GM18870 (cell line): Measurements from ENCODE around the gene HOXB6.

Source experiments
- ATAC-seq: cut with Tn5 transposase; IDR thresholded peaks from one replicate; pipeline ENCODE4 v1.9.1; 2021; ENCODE audit warnings: moderate library complexity; ENCODE audit not compliant: unreplicated experiment

Gene HOXB6

DNA sequence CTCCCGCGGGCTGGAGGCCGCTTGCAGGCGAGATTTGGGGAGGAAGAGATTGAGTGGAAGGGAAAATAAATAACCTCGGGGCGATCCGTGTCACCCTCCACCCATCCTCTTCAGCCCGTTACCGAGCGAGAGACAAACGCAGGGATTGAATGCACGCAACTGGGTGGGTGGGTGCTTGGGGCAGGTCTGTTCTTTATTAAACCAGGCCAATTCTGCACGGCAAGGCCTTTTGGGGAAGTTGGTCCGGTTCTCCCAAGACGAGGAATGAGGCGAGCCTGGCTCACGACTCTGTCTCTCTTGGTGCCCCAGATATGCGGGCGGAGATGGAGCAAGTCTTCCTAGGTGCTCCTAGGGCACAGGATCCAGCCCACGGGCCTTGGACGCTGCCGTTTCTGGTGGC, 6.4 kb upstream of the HOXB6 start:
- no peak for ATAC-seq

DNA sequence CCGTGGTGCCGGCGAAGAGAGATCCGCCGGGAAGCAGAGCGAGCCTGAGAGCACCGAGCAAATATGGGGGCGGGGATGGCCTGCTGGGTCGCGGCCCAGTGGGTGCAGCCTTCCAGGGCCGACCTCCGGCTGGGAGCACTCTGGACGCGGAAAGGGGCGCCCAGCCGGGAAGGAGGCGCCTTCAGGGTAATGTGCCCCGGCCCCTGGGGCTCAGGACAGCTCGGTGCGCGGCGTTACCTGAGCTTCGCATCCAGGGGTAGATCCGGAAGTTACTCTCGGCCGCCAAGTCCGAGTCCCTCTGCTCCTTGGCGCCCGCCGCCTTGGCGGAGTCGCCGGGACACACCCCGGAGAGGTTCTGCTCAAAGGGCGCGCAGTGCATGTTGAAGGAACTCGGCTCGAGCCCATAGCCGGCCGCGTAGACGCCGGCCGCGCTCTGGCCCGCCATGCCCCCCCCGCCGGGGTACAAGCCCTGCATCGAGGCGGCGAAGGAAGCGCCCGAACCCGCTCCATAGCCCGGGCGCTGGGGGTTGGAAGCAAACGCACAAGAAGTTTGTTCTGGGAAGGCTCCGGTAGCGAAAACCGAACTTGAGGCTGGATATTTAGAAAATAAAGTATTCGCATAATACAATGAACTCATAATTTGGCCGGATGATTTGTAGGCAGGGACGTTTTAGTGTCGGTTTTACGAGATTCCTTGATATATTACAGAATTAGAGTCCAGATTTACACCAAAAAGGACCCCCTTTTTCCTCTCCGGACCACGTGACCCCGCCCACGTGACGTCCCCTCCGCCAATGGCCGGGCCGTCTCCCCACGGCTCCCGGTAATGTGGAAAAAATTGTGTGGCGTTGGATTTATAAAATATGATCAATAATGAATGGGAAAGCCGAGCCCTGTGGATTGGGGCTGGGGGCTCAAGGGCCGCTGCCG, 5.8 kb upstream of the HOXB6 start, which contains the start of gene HOXB7:
Gene HOXB7 (minus strand): TSS at position 736 of the 930 bp plus-strand sequence. CDS start 99 bp downstream, at position 637.
- no peak for ATAC-seq

DNA sequence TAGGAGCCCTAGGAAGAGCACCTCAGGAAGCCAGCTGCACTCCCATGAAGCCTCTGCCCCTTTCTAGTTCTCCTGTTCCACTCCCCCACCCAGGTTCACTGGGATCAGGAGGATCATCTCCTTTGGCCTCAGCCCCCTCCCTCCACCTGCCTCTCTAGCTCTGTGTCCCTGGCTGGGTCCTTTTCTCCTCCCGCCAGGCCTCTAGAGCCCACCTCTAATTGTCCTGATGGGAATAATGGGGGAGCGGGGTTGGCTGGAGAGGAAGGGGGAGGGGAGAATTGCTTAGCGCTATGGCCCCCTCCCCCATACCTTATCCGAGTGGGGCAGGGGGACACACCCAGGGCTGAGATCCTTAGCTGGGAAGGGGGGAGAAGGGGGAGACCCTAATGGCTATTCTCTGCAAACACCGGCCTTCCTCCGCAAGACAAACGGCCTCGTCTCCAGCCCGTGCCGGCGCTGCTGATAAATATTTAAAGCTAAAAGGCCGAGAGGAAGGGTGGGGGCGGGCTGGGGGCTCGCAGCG, 5.0 kb upstream of the HOXB6 start:
- ATAC-seq = no peak

DNA sequence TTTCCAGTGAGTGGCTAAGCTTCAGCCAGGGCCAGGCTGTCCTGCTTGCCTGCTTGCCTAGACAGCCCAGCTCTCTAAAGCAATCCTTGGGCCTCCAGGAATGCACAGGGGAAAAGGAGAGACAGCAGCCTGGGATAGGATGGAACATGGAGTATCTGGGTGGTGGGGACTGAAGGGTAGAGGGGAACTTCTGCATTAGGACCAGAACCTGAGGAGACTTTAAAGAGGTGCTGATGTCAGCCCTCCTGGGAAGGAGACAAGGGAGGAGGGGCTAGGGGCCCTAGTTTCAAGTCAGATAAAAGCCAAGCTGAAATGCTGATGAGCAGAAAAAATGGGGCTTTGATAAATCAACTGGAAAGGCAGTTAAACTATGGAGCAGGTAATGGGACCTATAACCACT, 4.2 kb upstream of the HOXB6 start:
- no peak for ATAC-seq

DNA sequence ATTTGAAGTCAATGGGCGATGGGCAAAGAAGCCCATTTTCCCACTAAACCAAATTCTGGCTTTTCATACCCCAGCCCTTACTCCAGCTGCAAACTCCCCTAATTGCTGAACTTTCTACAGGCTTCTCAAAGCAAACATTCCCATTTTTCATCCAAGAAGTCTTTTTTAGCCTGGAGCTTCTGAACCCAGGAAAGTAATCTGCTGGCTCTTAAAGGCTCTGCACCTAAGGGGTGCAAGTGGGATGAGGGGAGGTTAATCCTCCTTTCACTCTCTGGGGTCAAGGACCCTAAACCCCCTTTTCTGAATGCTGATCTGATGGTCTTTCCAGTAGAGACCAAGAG, 3.7 kb upstream of the HOXB6 start:
- no peak for ATAC-seq

DNA sequence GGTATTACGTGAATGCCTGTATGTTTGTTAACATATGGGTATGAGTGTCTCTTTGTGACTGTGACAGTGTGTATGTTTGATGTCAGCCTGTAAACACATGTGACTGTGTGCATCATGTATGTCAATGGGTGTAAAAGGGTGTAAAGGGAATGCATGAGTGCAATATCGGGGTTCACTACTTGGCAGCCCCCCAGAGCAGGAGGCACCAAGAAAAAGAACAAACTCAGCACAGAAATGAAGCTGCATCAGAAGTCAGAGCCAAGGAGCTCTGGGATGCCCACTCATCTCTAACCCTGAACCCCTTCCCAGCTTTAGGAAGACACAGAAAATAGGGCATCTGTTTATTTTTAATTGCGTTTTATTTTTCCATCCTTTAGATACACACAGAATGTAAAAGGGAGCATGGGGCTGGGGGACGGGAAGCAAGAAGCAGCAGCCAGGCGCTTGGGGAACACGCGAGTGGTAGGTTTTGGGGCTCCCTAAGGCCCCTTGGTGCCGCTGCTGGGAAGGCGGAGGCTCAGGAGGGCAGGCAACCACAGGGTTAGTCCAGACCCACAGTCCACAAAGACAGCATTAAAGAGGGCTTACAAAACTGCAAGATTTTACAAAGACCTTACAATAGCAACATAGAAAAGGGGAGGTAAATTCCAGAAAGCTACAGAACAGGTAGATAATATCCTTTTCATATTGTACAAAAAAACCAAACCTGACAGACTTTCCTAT, 2.3 kb upstream of the HOXB6 start:
- no peak for ATAC-seq

DNA sequence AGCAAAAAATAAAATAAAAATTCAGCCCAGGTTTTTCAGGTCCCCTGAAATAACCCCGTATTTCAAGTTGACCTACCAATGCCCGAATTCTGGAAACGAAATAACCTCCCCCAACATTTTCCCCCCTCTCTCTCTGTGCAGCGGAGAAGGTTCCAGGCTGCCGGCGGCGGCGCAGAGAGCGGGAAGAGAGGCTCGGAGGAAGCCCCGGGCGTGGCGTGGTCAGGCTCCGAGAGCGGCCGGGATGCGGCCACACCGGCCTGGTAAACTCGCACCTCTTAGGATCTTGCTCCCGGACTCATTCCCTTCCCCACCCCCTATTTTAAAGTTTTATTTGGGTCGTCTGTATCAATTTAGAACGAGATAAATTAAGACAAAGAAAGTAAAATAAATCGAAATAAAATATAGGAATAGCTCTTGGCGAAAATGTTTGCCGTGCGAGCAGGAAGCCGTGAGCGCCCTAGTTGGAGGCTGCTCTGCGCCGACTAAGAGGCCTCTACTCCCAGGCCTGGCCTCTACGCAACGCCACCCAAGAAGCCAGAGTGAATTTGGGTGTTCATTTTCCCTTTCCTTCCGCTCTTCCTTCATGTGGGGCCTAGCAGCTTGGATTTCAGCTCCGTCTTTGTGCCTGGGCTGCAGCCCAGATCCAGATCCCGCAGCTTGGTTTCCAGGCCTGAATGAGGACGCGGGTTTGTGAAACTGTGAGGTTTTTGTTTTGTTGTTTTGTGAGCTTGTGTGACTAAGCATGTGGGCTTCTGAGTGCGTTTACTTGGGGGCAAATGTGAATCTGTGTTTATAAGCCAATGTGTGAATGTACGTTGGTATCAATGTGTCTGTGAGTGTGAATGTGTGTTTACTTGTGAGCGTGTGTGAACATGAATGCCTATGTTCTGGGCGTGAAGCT, 1.5 kb upstream of the HOXB6 start:
- no peak for ATAC-seq

DNA sequence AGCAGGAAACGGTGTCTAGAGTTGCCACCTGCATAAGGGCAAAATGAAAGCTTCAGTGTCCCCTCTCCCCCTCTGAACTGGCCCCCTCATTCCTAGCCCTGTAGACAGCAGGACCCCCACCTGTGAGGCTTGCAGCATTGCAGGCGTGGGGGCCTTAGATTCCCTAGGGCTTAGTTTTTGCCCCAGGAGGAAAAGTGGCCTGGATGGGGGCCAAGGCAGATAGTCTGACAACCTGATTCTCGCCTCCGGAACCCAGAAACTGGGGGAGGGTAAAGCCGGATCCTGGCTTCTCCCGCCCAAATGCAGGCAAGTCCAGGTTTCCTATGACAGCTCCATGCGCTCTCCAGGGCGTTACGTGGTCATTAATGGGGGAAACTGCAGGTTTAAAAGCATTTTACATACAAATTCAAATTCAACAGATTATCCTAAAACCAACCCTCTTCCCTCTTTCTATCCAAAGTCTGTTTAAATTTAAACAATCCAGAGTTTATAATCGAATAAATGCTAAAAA, 678 bp upstream of the HOXB6 start:
- no peak for ATAC-seq

DNA sequence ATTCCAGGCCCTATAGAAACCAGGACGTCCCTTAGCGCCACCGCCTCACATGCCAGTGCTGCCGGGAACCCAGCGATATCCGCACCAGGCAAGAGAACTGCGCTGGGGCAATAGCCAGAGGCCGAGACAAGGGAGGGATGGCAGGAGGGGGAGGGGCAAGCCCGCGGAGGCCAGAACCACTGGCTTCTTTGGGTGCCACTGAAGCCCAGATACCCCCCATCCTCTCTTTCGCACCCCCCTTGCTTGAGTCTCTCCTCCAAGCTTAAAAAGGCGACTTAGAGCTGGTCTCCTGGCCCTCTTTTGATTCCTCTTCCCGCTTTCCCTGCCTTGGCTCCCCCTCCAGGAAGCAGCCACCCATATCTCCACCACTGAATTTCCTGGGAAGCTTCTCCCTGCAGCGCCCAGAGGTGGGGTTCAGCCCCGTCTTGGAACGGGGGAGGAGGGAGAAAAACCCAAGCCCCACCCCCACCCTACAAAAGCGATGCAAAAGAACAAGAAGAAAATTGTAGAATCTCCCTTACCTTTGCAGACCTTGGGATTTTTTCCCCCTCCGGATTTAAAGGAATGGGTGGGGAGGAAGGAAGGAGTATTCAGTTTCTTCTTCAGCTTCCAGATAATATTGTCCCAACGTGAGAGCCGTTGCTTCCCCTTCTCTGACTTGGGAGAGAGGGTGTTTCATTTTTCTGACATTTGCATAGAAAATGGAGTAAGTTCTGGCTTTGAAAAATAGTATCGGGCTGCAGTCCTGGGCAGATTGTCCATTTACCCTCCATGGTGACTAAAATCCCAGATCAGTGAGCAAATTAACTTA, 622 bp downstream of the HOXB6 start:
- ATAC-seq = no peak

DNA sequence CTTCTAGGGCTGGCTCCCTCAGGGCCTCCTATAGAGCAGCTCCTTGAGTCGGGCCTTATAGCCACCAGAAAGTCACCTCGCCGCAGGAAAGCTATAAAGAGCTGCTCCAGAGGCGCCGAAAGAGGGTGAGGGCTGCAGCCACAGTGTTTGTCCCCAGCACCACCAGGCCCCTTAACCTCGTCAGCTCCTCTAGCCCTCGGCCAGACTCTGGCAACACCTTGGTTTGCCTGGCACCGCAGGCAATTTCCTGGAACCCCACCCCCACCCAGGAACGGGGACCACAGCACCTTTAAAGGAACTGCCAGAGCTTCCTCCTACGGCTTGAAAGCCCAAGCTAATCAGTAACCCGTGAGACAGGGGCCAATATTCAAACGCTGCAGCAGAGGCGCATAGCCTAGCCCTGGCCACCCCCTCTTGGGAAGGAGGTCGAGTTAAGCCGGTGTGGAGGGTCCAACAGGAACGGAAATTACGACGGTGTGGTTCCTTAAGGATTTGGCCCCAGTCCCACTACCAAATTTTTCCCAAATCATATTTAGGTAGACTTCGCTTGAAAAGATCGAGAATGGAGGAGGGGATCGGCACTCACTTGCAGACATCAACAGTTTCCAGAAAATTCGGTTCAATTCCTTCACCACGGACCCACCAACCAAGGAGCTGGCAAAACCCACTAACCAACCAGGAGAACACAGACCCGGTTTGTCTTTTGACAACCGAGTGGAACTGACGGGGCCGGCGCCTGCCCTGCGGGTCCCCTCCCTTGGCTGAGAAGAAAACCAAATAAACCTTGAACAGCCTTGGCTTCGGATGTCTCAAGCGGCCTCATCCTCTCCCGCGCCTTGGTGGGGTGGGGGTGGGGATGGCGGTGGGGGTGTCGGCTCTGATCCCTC, 3.0 kb downstream of the HOXB6 start:
- no peak for ATAC-seq

DNA sequence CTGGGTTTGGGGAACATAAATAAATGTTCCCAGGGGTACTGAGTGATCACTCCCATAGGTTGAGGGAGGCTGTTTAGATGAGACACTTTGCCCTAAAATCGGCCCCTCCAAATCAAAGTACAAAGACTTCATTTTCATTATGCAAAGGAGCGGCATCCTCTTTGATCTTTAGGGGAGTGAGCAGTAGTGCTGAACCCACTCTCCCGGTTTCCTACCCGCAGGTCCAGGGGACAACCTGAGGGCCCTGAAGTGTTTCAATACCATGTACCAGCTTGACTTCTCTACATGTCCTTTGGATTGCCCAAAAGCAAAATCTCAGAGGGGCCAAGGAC, 3.6 kb downstream of the HOXB6 start:
- no peak for ATAC-seq

DNA sequence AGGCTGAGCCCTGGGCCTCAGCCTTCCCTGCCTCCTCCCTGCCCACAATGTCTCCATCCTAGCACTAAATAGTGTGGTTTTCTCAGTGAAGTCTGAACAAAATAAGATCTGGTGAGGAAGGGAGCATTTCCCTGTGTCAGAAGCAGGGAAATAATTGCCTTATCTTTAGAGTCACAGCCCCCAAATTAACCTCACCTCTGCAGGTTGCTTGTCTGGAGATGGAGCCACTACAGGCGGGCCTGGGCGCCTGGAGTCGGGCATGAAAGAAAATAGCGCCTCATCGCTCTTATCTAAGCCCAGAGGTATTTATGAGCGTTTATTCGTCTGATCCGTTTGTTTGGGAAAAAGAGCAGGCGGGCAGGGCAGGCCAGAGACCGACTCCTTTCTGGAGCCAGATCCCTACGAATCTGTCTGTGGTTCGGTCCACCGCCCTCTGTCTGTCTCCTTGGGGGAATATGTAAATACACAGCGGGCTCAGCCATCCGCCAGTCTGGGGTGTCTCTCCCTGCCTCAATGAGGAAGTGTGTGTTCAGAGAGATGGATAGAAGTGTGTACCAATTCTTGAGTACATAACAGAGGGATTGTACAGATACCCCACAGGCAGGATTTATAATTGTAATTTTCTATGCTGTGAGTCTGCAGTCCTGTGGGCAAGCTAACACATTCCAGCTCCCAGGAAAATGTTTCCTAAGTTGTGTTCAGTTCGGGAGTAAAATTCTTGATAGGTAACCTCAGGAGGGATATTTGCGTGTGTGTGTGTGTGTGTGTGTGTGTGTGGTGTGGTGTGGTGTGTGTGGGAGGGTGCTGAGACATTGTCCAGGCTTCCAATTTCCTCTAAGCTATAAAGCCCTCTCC, 4.3 kb downstream of the HOXB6 start:
- ATAC-seq = no peak

DNA sequence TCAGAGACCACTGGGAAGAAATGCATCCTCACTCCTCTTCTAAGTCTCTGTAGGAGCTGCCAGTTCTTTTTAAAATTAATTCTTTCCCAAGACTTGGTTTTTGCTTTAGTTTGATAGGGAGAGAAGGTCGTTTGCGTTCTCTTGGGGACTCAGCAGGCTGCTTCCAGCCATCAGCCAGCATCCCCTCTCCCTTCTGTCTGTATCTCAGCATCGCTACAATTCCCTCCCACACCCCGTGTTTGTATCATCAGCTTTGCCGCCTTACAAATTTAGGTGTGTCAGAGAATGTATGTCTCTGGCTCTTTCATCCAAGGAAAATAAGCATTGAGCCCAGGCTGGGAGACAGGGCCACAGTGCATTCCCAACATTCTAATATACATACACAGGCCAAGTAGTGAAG, 5.4 kb downstream of the HOXB6 start:
- no peak for ATAC-seq

DNA sequence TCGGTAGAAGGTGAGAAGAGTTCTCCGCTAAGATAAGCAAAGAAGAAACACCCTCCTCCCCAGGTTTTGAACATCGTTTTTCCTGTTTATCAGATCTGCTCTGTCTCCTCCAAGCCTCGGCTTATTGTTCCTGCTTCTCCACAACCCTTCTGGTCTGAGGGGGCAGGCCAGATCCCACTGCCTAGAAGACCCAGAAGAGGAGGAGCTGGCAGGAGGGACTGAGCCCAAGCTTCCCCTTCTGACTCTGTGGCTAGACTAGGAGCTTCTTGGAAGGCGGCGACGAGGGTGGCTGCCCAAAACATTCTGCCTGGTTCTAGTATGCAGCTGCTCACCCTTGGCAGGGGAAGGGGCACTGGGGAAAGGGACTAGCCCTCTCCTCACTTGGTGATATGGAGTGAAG, 6.0 kb downstream of the HOXB6 start:
- ATAC-seq = no peak

DNA sequence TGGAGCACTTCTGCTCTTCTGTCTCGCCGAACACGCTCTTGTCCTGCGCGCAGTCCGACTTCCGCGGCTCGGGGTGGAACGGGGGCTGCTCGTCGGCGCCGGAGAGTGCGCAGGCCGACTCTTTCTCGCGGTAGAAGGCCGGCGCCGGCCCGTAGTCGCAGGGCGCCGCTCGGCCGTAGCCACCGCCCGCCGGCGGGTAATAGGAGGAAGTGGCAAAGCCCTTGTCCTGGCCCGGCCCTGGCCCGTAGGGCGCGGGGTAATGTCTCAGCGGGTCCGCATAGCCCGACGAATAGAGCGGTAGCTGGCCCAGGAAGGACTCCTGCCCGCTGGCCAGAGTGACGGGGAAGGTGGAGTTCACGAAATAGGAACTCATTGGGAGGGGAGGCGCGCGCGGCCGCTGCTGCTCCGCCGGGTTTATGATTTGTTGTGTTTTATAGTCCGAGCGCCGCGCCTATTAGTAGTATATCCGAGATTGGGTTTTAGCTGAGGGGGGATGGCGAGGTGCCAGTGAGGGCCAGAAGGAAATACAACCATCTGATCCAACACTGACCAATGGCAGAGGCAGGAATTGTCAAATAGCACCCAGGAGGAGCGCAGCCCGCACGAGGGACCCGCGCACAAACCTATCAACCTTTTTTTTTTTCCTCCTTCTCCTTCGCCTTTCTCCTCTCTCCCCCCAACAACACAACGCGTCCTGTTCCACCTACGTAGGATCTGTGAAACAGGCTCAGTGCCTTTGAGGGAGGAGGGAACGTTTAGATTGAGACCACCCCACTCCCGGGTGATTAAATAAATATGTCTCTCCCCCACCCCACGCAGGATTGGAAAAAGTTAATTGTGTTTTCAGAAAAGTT, 6.8 kb downstream of the HOXB6 start:
- ATAC-seq = no peak

DNA sequence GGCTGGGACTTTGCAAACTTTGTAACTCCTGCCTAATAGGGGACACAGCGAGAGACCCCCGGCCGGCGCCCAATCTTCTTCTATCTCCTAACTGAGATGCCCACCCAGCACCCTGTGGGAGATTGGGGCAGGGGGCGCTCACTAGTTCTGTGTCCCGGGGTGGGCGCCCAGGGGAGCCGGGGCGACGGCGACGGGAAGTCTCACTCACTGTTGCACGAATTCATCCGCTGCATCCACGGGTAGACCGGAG, 7.3 kb downstream of the HOXB6 start:
- no peak for ATAC-seq

DNA sequence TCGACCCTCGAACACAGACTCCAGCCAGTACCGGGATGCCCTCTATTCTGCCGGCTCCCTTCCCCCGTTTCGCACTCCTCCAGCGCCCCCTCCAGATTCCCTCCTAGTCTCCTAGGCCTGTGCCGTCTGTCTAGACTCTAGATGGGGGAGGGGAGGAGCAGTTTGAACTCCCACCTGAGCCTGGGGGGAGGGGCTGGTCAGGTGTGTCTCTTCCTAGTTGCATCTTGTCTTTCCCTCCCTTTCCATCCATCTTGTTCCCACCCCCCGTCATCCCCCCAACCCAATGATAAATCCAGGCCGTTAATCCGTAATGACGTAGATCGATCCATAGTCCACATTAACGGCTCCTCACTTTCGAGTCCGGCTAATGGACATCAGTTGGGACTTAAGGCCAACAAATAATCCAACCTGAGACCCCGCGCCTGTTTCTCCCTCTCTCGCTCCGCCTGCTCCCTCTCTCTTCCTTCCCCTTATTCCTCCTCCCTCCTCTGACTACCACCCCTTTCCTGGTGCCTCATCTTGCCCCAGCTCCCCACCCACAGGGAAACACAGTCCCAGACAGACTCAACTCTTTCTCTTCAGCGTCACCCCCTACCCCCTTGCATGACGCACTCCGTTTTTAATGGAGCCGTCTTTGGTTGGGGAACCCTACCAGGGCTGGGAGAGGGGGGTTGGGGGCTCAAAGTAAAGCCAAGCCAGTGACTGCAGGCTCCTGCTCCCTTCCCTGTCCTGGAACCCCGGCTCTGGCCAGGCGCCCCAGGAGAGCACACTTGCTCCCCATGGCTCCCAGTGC, 7.9 kb downstream of the HOXB6 start:
- ATAC-seq = no peak
